Endothelial cell of umbilical vein (primary cell): ENCODE results near the gene LRRC46. TPM values are rescaled to one million over a fixed set of nuclear protein-coding genes. Genes with fewer than 3 reads are reported as not detected.

Experiments used
- BruUV-seq: library from RNA; stranded (reverse); fragments of 400-500 nt; replicated peaks from 2 replicates; lab custom pipeline; 2021; lab: Mats Ljungman, UMichigan
- CTCF ChIA-PET: fragments of 300-600, 350-600 bp; sonication (Branson Sonifier 250); formaldehyde crosslinking; loops from one replicate; lab custom pipeline; 2021; ENCODE audit warnings: antibody characterized with exemption, inconsistent platforms; lab: Charles Lee
- POLR2A ChIA-PET: fragments of 300-600, 350-600 bp; sonication (Branson Sonifier 250); formaldehyde crosslinking; loops from one replicate; lab custom pipeline; 2021; ENCODE audit warnings: antibody characterized with exemption, inconsistent platforms; lab: Charles Lee
- DNase-seq: peaks from one replicate; pipeline ENCODE4 v3.0.0-alpha.2; 2011; ENCODE audit warnings: low read depth, low spot score
- FAIRE-seq: peaks from 2 replicates; lab custom pipeline; 2011; peaks lifted over from hg19 to GRCh38; lab: Jason Lieb, UNC
- H2AFZ ChIP-seq: 2 replicates; pipeline ENCODE4 v1.6.0; 2012; ENCODE audit warnings: low read depth, low read length, control low read depth, inconsistent platforms
- H3K27ac ChIP-seq: 2 replicates; pipeline ENCODE4 v1.5.1; 2011; ENCODE audit warnings: low read depth, mild to moderate bottlenecking, control low read depth, low read length, moderate library complexity; ENCODE audit not compliant: insufficient read depth
- H3K27me3 ChIP-seq, 2 experiments: 2 replicates each; pipeline versions ENCODE4 v1.6.0 to v1.6.1; 2011; ENCODE audit warnings: low read length in 2 of 2, mixed read lengths in 1 of 2; ENCODE audit not compliant: control insufficient read depth in 2 of 2, insufficient read depth in 2 of 2
- H3K36me3 ChIP-seq, 2 experiments: 2 replicates in 1 of 2; 3 replicates in 1 of 2; pipeline ENCODE4 v1.5.1; 2011; ENCODE audit warnings: low read length in 2 of 2, mild to moderate bottlenecking in 1 of 2, moderate library complexity in 1 of 2; ENCODE audit not compliant: control insufficient read depth in 2 of 2, insufficient read depth in 2 of 2; ENCODE audit errors: extremely low read depth in 1 of 2
- H3K4me1 ChIP-seq: 3 replicates; pipeline ENCODE4 v1.5.1; 2011; ENCODE audit warnings: mild to moderate bottlenecking, low read length; ENCODE audit not compliant: control insufficient read depth, insufficient read depth; ENCODE audit errors: extremely low read depth
- H3K4me2 ChIP-seq: 2 replicates; pipeline ENCODE4 v1.6.1; 2011; ENCODE audit warnings: low read length, control low read depth, mixed read lengths; ENCODE audit not compliant: insufficient read depth
- H3K4me3 ChIP-seq, 3 experiments: fragments of 200-600 bp in 1 of 3; sonication (generic), shearing (Covaris generic) in 1 of 3; replicated peaks in 1 of 3; 2 replicates each; pipeline ENCODE4 v1.5.1; 2011 to 2016; ENCODE audit warnings: control low read depth in 3 of 3, low read length in 3 of 3, mild to moderate bottlenecking in 2 of 3, inconsistent platforms in 1 of 3, low read depth in 1 of 3, moderate library complexity in 1 of 3; ENCODE audit not compliant: insufficient read depth in 1 of 3
- H3K79me2 ChIP-seq: 2 replicates; pipeline ENCODE4 v1.6.0; 2012; ENCODE audit warnings: low read length, inconsistent platforms; ENCODE audit not compliant: control insufficient read depth, insufficient read depth
- H3K9ac ChIP-seq: replicated peaks from 2 replicates; pipeline ENCODE3; 2011; ENCODE audit warnings: low read length, control low read depth; ENCODE audit not compliant: insufficient read depth; ENCODE audit errors: extremely low read depth
- H3K9me1 ChIP-seq: replicated peaks from 3 replicates; pipeline ENCODE4 v1.6.0; 2011; ENCODE audit warnings: mild to moderate bottlenecking, low read length; ENCODE audit not compliant: control insufficient read depth, insufficient read depth; ENCODE audit errors: extremely low read depth
- H3K9me3 ChIP-seq: replicated peaks from 2 replicates; pipeline ENCODE4 v1.5.1; 2012; ENCODE audit warnings: low read length, inconsistent platforms; ENCODE audit not compliant: control insufficient read depth, insufficient read depth
- H4K20me1 ChIP-seq: replicated peaks from 2 replicates; pipeline ENCODE3; 2011; ENCODE audit warnings: mild to moderate bottlenecking, low read length; ENCODE audit not compliant: control insufficient read depth, insufficient read depth; ENCODE audit errors: extremely low read depth
- EZH2 ChIP-seq: IDR thresholded peaks from 2 replicates; pipeline ENCODE4 v1.6.1; 2012; ENCODE audit warnings: borderline replicate concordance, low read depth, mild to moderate bottlenecking, moderate library complexity, low read length, inconsistent platforms; ENCODE audit not compliant: severe bottlenecking
- FOS ChIP-seq: IDR thresholded peaks from 2 replicates; pipeline ENCODE4 v1.6.1; 2011; ENCODE audit warnings: mild to moderate bottlenecking, low read length, moderate library complexity, borderline replicate concordance; ENCODE audit not compliant: insufficient read depth
- GATA2 ChIP-seq: IDR thresholded peaks from 2 replicates; pipeline ENCODE4 v1.7.0; 2011; ENCODE audit warnings: low read depth, mild to moderate bottlenecking, moderate library complexity, mixed read lengths, low read length; ENCODE audit not compliant: insufficient read length, insufficient read depth
- JUN ChIP-seq: IDR thresholded peaks from 2 replicates; pipeline ENCODE4 v1.6.1; 2011; ENCODE audit warnings: borderline replicate concordance, low read depth; ENCODE audit not compliant: insufficient read length, insufficient read depth
- MYC ChIP-seq: IDR thresholded peaks from one replicate; pipeline ENCODE4 v1.6.1; 2011; ENCODE audit warnings: mild to moderate bottlenecking, low read depth, low read length
- POLR2A ChIP-seq: IDR thresholded peaks from 2 replicates; pipeline ENCODE4 v1.6.1; 2012; ENCODE audit warnings: low read depth, mild to moderate bottlenecking, control low read depth, low read length
- POLR2AphosphoS5 ChIP-seq: IDR thresholded peaks from 2 replicates; pipeline ENCODE4 v1.6.1; 2012; ENCODE audit warnings: low read depth, mild to moderate bottlenecking, control low read depth, low read length, moderate library complexity; ENCODE audit not compliant: insufficient read depth
- dilution Hi-C: fragments of 300-500 bp; cut with MboI; formaldehyde crosslinking; loops from one replicate; pipeline ENCODE4 v1.15.0; 2019; ENCODE audit warnings: low sequenced_read_pairs; ENCODE audit not compliant: extremely low pct_ligation_motif_present
- intact Hi-C: fragments of 100-400 bp; cut with micrococcal nuclease; formaldehyde crosslinking; loops from one replicate; pipeline ENCODE4 v1.10.0; 2022
- polyA plus RNA-seq, 4 experiments: library from polyadenylated mRNA; depleted of rRNA in 3 of 4; stranded (reverse) in 3 of 4; unstranded in 1 of 4; fragments of >200 nt; gene quantifications; 2 replicates each; pipeline versions ENCODE4 v1.2.1 to v1.2.3, GENCODE V29; 2011 to 2012; ENCODE audit warnings: missing spikeins in 1 of 4
- total RNA-seq: library from RNA; stranded (reverse); gene quantifications from 2 replicates; pipeline ENCODE4 v1.2.3, GENCODE V29; 2021
- TF ChIP-seq, protein P1 (sequence below), 2 donors: IDR thresholded peaks; 1 replicate in 1 of 2; 2 replicates in 1 of 2; pipeline ENCODE4 v1.5.1; 2011; ENCODE audit warnings: low read length in 2 of 2, mild to moderate bottlenecking in 2 of 2, moderate library complexity in 2 of 2, control low read depth in 1 of 2, inconsistent platforms in 1 of 2, low read depth in 1 of 2; ENCODE audit not compliant: insufficient read depth in 1 of 2; ENCODE audit errors: extremely low read depth in 1 of 2

LRRC46 gene
- total and polyA plus RNA-seq, 2 donors (not counting 3 experiments of a cell fraction or from before 2014, with no cell fraction given), result 0.36 to 0.42 TPM

- H3K4me2 ChIP-seq, result no peak overlapping the region
- no peaks in the 10 kb centered on the region for H3K9me1 ChIP-seq
- TF ChIP-seq MYC (no peak), POLR2A (no peak), FOS (no peak), EZH2 (no peak), POLR2AphosphoS5 (no peak), GATA2 (no peak), JUN (no peak)
- TF ChIP-seq, protein P1, sequence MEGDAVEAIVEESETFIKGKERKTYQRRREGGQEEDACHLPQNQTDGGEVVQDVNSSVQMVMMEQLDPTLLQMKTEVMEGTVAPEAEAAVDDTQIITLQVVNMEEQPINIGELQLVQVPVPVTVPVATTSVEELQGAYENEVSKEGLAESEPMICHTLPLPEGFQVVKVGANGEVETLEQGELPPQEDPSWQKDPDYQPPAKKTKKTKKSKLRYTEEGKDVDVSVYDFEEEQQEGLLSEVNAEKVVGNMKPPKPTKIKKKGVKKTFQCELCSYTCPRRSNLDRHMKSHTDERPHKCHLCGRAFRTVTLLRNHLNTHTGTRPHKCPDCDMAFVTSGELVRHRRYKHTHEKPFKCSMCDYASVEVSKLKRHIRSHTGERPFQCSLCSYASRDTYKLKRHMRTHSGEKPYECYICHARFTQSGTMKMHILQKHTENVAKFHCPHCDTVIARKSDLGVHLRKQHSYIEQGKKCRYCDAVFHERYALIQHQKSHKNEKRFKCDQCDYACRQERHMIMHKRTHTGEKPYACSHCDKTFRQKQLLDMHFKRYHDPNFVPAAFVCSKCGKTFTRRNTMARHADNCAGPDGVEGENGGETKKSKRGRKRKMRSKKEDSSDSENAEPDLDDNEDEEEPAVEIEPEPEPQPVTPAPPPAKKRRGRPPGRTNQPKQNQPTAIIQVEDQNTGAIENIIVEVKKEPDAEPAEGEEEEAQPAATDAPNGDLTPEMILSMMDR (IDR thresholded peaks at IDR 0.05; ENCODE audit: extremely low read depth in 1 of 2, insufficient read depth in 1 of 2, low read depth in 1 of 2, low read length in 2 of 2), result no peak
- DNase-seq, result no peak
- H3K79me2 ChIP-seq, result no peaks in the 10 kb centered on the region
- POLR2A ChIA-PET, result interaction anchor here (0.6 kb wide), 1 partner anchor 47 kb away, joined by 3 read pairs; no protein-coding TSS in a partner anchor
- FAIRE-seq, result no peak
- no peak overlapping the region for H2AFZ ChIP-seq
- intact Hi-C loops, result no loop called here
- no peaks in the 10 kb centered on the region for H3K27me3 ChIP-seq
- peaks cover 9% of the 10 kb centered on the region for H3K4me1 ChIP-seq
- H3K27ac ChIP-seq, result no peak overlapping the region
- CTCF ChIA-PET, result no interaction called here
- no TSS peak for BruUV-seq
- H3K36me3 ChIP-seq, result peaks cover 3 to 41% of the 10 kb centered on the region in 2 experiments
- dilution Hi-C loops, result no loop called here
- H3K4me3 ChIP-seq, result no peak overlapping the region
- H3K9ac ChIP-seq, result no peak overlapping the region
- no peaks in the 10 kb centered on the region for H4K20me1 ChIP-seq
- H3K9me3 ChIP-seq, result no peaks in the 10 kb centered on the region
These were observed 22.5 kb upstream of the LRRC46 start for GRCh38 chr17:47808830-47809480.
